ENCODE results near the gene QRICH2.

QRICH2 gene

GRCh38 chr17:76345377-76345974, 37.4 kb upstream of the QRICH2 start:
- Histone ChIP-seq H3K36me3 (ENCODE audit: control insufficient read depth, insufficient read depth, low read length) (no peaks in the 10 kb centered on the region), H3K9me3 (ENCODE audit: control insufficient read depth, low read length) (no peaks in the 10 kb centered on the region), H3K4me1 (ENCODE audit: control insufficient read depth, insufficient read depth, low read length) (no peaks in the 10 kb centered on the region), H3K9ac (ENCODE audit: low read length) (no peak overlapping the region), H3K4me3 (ENCODE audit: low read length) (no peak overlapping the region), H3K27me3 (ENCODE audit: control insufficient read depth, insufficient read depth, low read length) (no peaks in the 10 kb centered on the region)

- no peaks in the 10 kb centered on the region for H3K4me1 ChIP-seq (ENCODE audit: control insufficient read depth, insufficient read depth, low read length)
- H3K9ac ChIP-seq (ENCODE audit: low read length) = no peak overlapping the region
- H3K9me3 ChIP-seq (ENCODE audit: control insufficient read depth, low read length) = no peaks in the 10 kb centered on the region
- no peak overlapping the region for H3K4me3 ChIP-seq (ENCODE audit: low read length)
- no peaks in the 10 kb centered on the region for H3K27me3 ChIP-seq (ENCODE audit: control insufficient read depth, insufficient read depth, low read length)
- no peaks in the 10 kb centered on the region for H3K36me3 ChIP-seq (ENCODE audit: control insufficient read depth, insufficient read depth, low read length)
Measured at GRCh38 chr17:76343106-76343505, 35.0 kb upstream of the QRICH2 start.

DNA sequence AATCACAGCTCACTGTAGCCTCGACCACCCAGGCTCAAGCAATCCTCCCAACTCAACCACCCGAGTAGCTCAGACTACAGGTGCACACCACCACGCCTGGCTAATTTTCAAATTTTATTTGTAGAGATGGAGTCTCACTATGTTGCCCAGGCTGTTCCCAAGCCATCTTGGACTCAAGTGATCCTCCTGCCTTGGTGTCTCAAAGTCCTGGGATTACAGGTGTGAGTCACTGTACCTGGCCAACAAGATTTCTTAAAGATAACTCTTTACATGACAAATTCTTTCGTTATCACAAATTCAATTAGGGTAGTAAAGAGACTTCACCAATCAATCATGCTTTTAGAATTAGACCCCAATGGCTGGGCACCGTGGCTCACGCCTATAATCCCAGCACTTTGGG, 33.2 kb upstream of the QRICH2 start:
- no peaks in the 10 kb centered on the region for H3K9me3 ChIP-seq (ENCODE audit: control insufficient read depth, low read length)
- no peaks in the 10 kb centered on the region for H3K4me1 ChIP-seq (ENCODE audit: control insufficient read depth, insufficient read depth, low read length)
- H3K9ac ChIP-seq (ENCODE audit: low read length) = no peak overlapping the region
- H3K36me3 ChIP-seq (ENCODE audit: control insufficient read depth, insufficient read depth, low read length) = no peaks in the 10 kb centered on the region
- no peaks in the 10 kb centered on the region for H3K27me3 ChIP-seq (ENCODE audit: control insufficient read depth, insufficient read depth, low read length)
- H3K4me3 ChIP-seq (ENCODE audit: low read length) = no peak overlapping the region

GRCh38 chr17:76337413-76337777, 29.3 kb upstream of the QRICH2 start:
- H3K9ac ChIP-seq (ENCODE audit: low read length) = no peak overlapping the region
- H3K9me3 ChIP-seq (ENCODE audit: control insufficient read depth, low read length) = no peaks in the 10 kb centered on the region
- no peaks in the 10 kb centered on the region for H3K4me1 ChIP-seq (ENCODE audit: control insufficient read depth, insufficient read depth, low read length)
- H3K4me3 ChIP-seq (ENCODE audit: low read length) = no peak overlapping the region
- H3K27me3 ChIP-seq (ENCODE audit: control insufficient read depth, insufficient read depth, low read length) = no peaks in the 10 kb centered on the region
- no peaks in the 10 kb centered on the region for H3K36me3 ChIP-seq (ENCODE audit: control insufficient read depth, insufficient read depth, low read length)

DNA sequence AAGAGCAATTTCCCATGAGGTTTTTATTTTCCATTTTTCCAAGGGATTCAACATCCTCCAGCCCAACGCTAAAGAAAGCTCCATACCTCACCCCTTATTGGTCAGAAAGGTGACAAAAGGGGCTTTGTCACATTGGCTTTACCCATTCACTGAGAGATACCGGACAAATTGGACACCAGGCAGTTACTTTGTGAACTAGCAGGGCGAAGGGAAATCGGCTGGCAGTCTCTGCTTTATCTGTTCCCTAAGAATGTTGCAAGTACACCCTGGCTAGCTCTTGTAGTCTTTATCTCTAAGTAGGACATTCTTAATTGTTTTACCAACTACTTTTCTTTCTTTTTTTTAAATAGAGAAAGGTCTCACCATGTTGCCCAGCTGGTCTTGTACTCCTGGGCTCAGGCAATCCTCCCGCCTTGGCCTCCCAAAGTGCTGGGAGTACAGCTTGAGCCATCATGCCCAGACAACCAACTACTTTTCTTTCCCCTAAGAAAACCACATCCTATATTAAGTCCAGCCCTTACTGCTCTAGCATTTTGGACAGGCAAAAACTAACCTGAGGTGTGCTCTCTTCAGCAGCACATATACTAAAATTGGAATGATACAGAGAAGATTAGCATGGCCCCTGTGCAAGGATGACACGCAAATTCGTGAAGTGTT, 28.8 kb upstream of the QRICH2 start:
- Histone ChIP-seq H3K9me3 (ENCODE audit: control insufficient read depth, low read length) (no peaks in the 10 kb centered on the region), H3K4me1 (ENCODE audit: control insufficient read depth, insufficient read depth, low read length) (no peaks in the 10 kb centered on the region), H3K9ac (ENCODE audit: low read length) (no peak overlapping the region), H3K4me3 (ENCODE audit: low read length) (no peak overlapping the region), H3K36me3 (ENCODE audit: control insufficient read depth, insufficient read depth, low read length) (no peaks in the 10 kb centered on the region), H3K27me3 (ENCODE audit: control insufficient read depth, insufficient read depth, low read length) (no peaks in the 10 kb centered on the region)

DNA sequence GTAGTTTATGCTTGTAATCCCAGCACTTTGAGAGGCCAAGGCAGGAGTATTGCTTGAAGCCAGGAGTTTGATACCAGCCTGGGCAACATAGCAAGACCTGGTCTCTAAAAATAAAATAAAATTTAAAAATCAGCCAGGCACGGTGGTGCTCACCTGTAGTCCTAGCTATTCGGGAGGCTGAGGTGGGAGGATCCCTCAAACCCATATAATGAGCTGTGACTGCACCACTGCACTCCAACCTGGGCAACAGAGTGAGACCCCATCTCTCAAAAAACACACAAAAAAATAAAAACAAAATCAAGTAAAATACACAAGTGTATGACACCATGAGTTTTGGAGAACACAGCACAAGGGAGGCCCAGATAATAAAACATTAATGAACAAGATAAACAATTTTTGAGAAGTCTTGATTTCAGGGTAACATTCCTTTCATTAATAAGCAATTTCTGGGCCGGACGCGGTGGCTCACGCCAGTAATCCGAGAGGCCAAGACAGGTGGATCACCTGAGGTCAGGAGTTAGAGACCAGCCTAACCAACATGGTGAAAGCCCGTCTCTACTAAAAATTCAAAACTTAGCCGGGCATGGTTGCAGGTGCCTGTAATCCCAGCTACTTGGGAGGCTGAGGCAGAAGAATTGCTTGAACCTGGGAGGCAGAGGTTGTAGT, 27.8 kb upstream of the QRICH2 start:
- Histone ChIP-seq H3K27me3 (ENCODE audit: control insufficient read depth, insufficient read depth, low read length) (no peaks in the 10 kb centered on the region), H3K4me1 (ENCODE audit: control insufficient read depth, insufficient read depth, low read length) (no peaks in the 10 kb centered on the region), H3K4me3 (ENCODE audit: low read length) (no peak overlapping the region), H3K36me3 (ENCODE audit: control insufficient read depth, insufficient read depth, low read length) (no peaks in the 10 kb centered on the region), H3K9ac (ENCODE audit: low read length) (no peak overlapping the region), H3K9me3 (ENCODE audit: control insufficient read depth, low read length) (no peaks in the 10 kb centered on the region)

DNA sequence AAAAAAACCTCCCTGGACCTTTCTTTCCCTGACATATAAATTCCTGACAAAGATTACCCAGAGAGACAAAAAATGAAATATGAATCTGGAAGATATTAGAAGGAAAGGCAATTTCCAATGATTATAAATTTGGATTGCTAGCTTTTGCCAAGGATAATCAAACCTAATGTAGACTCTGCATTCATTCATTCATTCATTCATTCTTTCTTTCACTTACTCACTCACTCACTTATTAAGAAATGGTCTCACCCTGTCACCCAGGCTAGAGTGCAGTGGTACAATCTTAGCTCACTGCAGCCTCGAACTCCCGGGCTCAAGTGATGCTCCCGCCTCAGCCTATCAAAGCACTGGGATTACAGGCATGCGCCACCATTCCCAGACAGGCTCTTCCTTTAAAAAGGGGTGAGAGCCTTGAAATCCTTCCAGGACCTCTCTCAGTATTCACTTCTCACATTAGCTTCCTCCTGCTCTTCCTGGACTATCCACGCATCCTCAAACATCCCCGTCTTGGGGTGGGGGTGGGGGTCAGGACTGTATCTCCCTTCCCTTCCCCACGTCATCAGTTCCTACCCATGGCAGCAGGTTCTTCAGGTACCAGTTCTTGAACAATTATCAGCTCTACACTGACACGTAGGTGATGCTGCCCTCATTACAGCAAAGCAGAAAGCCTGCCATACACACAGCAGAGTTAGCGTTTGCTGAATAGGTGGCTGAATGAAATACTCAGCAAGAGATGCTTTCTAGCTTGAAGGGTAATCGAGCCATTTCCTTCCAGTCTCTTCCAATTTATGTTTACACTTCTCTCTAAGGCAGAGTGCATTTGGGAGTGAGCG, 25.8 kb upstream of the QRICH2 start:
- H3K9ac ChIP-seq (ENCODE audit: low read length) = no peak overlapping the region
- no peaks in the 10 kb centered on the region for H3K9me3 ChIP-seq (ENCODE audit: control insufficient read depth, low read length)

DNA sequence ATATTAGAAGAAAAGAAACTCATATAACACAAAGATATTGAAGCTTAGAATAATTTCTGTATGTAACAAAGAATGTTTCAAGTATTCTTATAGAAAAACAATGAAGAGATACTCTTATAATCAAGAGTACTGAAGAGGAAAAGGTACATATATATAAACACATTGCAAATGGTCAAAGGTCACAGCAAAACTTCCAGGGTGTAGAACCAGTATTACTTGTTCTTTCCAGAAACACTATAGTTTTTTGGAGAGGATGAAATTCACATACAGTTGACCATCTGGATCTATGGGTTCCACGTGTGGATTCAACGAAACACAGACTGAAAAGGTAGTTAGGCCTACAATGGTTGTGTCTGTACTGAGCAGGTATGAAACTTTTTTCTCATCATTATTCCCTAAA, 23.0 kb upstream of the QRICH2 start:
- H3K9me3 ChIP-seq (ENCODE audit: control insufficient read depth, low read length) = no peaks in the 10 kb centered on the region
- no peak overlapping the region for H3K4me3 ChIP-seq (ENCODE audit: low read length)
- H3K9ac ChIP-seq (ENCODE audit: low read length) = no peak overlapping the region
- no peaks in the 10 kb centered on the region for H3K4me1 ChIP-seq (ENCODE audit: control insufficient read depth, insufficient read depth, low read length)
- H3K36me3 ChIP-seq (ENCODE audit: control insufficient read depth, insufficient read depth, low read length) = no peaks in the 10 kb centered on the region
- no peaks in the 10 kb centered on the region for H3K27me3 ChIP-seq (ENCODE audit: control insufficient read depth, insufficient read depth, low read length)

More for the DNA sequence above, 25.8 kb upstream of the QRICH2 start:
- H3K4me3 ChIP-seq (ENCODE audit: low read length) = no peak overlapping the region
- H3K4me1 ChIP-seq (ENCODE audit: control insufficient read depth, insufficient read depth, low read length) = no peaks in the 10 kb centered on the region
- H3K36me3 ChIP-seq (ENCODE audit: control insufficient read depth, insufficient read depth, low read length) = no peaks in the 10 kb centered on the region
- no peaks in the 10 kb centered on the region for H3K27me3 ChIP-seq (ENCODE audit: control insufficient read depth, insufficient read depth, low read length)

- H3K9me3 ChIP-seq (ENCODE audit: control insufficient read depth, low read length) = no peaks in the 10 kb centered on the region
- H3K9ac ChIP-seq (ENCODE audit: low read length) = no peak overlapping the region
- no peaks in the 10 kb centered on the region for H3K36me3 ChIP-seq (ENCODE audit: control insufficient read depth, insufficient read depth, low read length)
- no peak overlapping the region for H3K4me3 ChIP-seq (ENCODE audit: low read length)
- no peaks in the 10 kb centered on the region for H3K27me3 ChIP-seq (ENCODE audit: control insufficient read depth, insufficient read depth, low read length)
- no peaks in the 10 kb centered on the region for H3K4me1 ChIP-seq (ENCODE audit: control insufficient read depth, insufficient read depth, low read length)
Measured at GRCh38 chr17:76329664-76330063, 21.6 kb upstream of the QRICH2 start.

GRCh38 chr17:76327696-76328095, 19.6 kb upstream of the QRICH2 start:
- H3K4me1 ChIP-seq (ENCODE audit: control insufficient read depth, insufficient read depth, low read length) = no peaks in the 10 kb centered on the region
- no peak overlapping the region for H3K9ac ChIP-seq (ENCODE audit: low read length)
- H3K9me3 ChIP-seq (ENCODE audit: control insufficient read depth, low read length) = no peaks in the 10 kb centered on the region
- H3K4me3 ChIP-seq (ENCODE audit: low read length) = no peak overlapping the region
- no peaks in the 10 kb centered on the region for H3K27me3 ChIP-seq (ENCODE audit: control insufficient read depth, insufficient read depth, low read length)
- H3K36me3 ChIP-seq (ENCODE audit: control insufficient read depth, insufficient read depth, low read length) = no peaks in the 10 kb centered on the region

DNA sequence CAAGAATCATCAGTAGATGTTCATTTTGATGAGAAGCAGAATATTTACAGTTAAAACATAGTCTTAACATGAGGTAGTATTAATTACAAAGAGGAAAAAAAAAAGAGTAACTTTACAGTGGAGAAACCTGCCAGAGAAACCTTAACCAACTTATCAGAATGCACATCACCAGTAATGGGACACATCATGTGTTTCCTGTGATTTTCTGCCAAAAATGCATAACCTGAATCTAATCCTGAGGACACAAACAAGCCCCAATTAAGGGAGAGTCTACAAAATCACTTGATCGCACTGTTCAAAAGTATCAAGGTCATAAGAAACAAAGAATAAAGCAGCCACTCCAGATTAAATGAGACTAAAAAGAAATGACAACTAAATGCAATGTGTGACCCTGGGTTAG, 18.2 kb upstream of the QRICH2 start:
- no peak overlapping the region for H3K9ac ChIP-seq (ENCODE audit: low read length)
- no peaks in the 10 kb centered on the region for H3K27me3 ChIP-seq (ENCODE audit: control insufficient read depth, insufficient read depth, low read length)
- H3K4me3 ChIP-seq (ENCODE audit: low read length) = no peak overlapping the region
- H3K36me3 ChIP-seq (ENCODE audit: control insufficient read depth, insufficient read depth, low read length) = no peaks in the 10 kb centered on the region
- H3K4me1 ChIP-seq (ENCODE audit: control insufficient read depth, insufficient read depth, low read length) = no peaks in the 10 kb centered on the region
- no peaks in the 10 kb centered on the region for H3K9me3 ChIP-seq (ENCODE audit: control insufficient read depth, low read length)

GRCh38 chr17:76318586-76318985, 10.5 kb upstream of the QRICH2 start:
- no peak overlapping the region for H3K4me3 ChIP-seq (ENCODE audit: low read length)
- H3K9me3 ChIP-seq (ENCODE audit: control insufficient read depth, low read length) = no peaks in the 10 kb centered on the region
- H3K36me3 ChIP-seq (ENCODE audit: control insufficient read depth, insufficient read depth, low read length) = no peaks in the 10 kb centered on the region
- H3K9ac ChIP-seq (ENCODE audit: low read length) = no peak overlapping the region
- H3K27me3 ChIP-seq (ENCODE audit: control insufficient read depth, insufficient read depth, low read length) = no peaks in the 10 kb centered on the region
- no peaks in the 10 kb centered on the region for H3K4me1 ChIP-seq (ENCODE audit: control insufficient read depth, insufficient read depth, low read length)
